ENCODE measurements around the gene TTC33. TPM values are rescaled to one million over a fixed set of nuclear protein-coding genes. Genes with fewer than 3 reads are reported as not detected.

TTC33 gene
- polyA plus RNA-seq, 1 donor from 2014 or later: 73.5 TPM

DNA sequence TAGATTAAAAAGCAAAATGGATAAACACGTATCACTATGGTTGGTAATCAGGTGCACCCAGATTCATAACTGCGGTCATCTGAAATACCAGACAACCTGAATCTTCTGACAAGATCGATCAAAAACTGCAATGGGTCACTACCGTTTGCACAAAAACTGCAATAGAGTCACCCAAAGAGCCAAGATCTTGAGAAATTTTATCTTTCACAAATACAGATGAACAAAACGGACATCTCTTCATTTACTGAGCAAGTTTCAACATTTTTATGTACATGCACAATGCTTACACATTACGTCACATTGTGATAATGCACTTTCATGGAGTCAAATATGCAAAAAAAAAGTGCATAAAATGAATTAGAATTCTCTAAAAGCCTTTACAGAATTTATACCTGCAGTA is 23.8 kb upstream of the TTC33 start:
- no peak overlapping the region for H3K4me3 ChIP-seq (ENCODE audit: low read length)
- H3K4me2 ChIP-seq (ENCODE audit: low read length): no peak overlapping the region
- no peak overlapping the region for H2AFZ ChIP-seq (ENCODE audit: low read depth, low read length)
- H3F3A ChIP-seq (ENCODE audit: insufficient read depth, low read length, poor library complexity, severe bottlenecking): no peaks in the 10 kb centered on the region
- TF ChIP-seq, protein P1, sequence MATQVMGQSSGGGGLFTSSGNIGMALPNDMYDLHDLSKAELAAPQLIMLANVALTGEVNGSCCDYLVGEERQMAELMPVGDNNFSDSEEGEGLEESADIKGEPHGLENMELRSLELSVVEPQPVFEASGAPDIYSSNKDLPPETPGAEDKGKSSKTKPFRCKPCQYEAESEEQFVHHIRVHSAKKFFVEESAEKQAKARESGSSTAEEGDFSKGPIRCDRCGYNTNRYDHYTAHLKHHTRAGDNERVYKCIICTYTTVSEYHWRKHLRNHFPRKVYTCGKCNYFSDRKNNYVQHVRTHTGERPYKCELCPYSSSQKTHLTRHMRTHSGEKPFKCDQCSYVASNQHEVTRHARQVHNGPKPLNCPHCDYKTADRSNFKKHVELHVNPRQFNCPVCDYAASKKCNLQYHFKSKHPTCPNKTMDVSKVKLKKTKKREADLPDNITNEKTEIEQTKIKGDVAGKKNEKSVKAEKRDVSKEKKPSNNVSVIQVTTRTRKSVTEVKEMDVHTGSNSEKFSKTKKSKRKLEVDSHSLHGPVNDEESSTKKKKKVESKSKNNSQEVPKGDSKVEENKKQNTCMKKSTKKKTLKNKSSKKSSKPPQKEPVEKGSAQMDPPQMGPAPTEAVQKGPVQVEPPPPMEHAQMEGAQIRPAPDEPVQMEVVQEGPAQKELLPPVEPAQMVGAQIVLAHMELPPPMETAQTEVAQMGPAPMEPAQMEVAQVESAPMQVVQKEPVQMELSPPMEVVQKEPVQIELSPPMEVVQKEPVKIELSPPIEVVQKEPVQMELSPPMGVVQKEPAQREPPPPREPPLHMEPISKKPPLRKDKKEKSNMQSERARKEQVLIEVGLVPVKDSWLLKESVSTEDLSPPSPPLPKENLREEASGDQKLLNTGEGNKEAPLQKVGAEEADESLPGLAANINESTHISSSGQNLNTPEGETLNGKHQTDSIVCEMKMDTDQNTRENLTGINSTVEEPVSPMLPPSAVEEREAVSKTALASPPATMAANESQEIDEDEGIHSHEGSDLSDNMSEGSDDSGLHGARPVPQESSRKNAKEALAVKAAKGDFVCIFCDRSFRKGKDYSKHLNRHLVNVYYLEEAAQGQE (IDR thresholded peaks at IDR 0.05; ENCODE audit: borderline replicate concordance): no peak
- peaks cover 64% of the 10 kb centered on the region for H3K79me2 ChIP-seq (replicated peaks; ENCODE audit: insufficient read depth, low read length)
- no peak overlapping the region for H3K9ac ChIP-seq (ENCODE audit: low read length)
- H3K27ac ChIP-seq (ENCODE audit: low read length): no peak overlapping the region
- H3K36me3 ChIP-seq (ENCODE audit: insufficient read depth, low read length): no peaks in the 10 kb centered on the region
- no peaks in the 10 kb centered on the region for H4K20me1 ChIP-seq (ENCODE audit: insufficient read depth)
- no peaks in the 10 kb centered on the region for H3K27me3 ChIP-seq (ENCODE audit: insufficient read depth, low read depth, low read length)
- no peaks in the 10 kb centered on the region for H3K9me2 ChIP-seq (ENCODE audit: insufficient read depth, low read length)
- H3K9me3 ChIP-seq (ENCODE audit: low read length): no peaks in the 10 kb centered on the region

DNA sequence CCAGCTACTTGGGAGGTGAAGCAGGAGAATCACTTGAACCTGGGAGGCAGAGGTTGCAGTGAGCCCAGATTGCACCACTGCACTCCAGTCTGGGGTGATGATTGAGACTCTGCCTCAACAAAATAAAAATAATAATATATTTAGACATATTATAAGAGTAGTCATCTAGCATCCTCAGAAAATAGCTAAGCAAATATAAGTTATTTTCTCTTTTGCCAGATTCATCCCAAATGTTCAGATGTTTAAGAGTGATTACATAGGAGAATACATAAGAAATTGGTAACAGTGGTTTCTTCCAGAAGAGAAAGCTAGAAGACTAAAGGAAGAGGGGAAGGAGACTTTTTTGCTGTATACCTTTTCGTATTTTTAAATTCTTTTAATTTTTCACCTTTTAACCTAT is 22.4 kb upstream of the TTC33 start:
- H3K36me3 ChIP-seq (ENCODE audit: insufficient read depth, low read length): no peaks in the 10 kb centered on the region
- no peak overlapping the region for H3K9ac ChIP-seq (ENCODE audit: low read length)
- H3K4me2 ChIP-seq (ENCODE audit: low read length): no peak overlapping the region
- no peaks in the 10 kb centered on the region for H4K20me1 ChIP-seq (ENCODE audit: insufficient read depth)
- H3K9me3 ChIP-seq (ENCODE audit: low read length): no peaks in the 10 kb centered on the region
- TF ChIP-seq, protein P2, sequence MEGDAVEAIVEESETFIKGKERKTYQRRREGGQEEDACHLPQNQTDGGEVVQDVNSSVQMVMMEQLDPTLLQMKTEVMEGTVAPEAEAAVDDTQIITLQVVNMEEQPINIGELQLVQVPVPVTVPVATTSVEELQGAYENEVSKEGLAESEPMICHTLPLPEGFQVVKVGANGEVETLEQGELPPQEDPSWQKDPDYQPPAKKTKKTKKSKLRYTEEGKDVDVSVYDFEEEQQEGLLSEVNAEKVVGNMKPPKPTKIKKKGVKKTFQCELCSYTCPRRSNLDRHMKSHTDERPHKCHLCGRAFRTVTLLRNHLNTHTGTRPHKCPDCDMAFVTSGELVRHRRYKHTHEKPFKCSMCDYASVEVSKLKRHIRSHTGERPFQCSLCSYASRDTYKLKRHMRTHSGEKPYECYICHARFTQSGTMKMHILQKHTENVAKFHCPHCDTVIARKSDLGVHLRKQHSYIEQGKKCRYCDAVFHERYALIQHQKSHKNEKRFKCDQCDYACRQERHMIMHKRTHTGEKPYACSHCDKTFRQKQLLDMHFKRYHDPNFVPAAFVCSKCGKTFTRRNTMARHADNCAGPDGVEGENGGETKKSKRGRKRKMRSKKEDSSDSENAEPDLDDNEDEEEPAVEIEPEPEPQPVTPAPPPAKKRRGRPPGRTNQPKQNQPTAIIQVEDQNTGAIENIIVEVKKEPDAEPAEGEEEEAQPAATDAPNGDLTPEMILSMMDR (IDR thresholded peaks at IDR 0.05; ENCODE audit: poor library complexity, severe bottlenecking): no peak
- H3K79me2 ChIP-seq (replicated peaks; ENCODE audit: insufficient read depth, low read length): peaks cover 50% of the 10 kb centered on the region
- H3K27ac ChIP-seq (ENCODE audit: low read length): no peak overlapping the region
- H3K27me3 ChIP-seq (ENCODE audit: insufficient read depth, low read depth, low read length): no peaks in the 10 kb centered on the region
- no peaks in the 10 kb centered on the region for H3F3A ChIP-seq (ENCODE audit: insufficient read depth, low read length, poor library complexity, severe bottlenecking)
- no peaks in the 10 kb centered on the region for H3K9me2 ChIP-seq (ENCODE audit: insufficient read depth, low read length)
- H2AFZ ChIP-seq (ENCODE audit: low read depth, low read length): no peak overlapping the region
- no peak overlapping the region for H3K4me3 ChIP-seq (ENCODE audit: low read length)

DNA sequence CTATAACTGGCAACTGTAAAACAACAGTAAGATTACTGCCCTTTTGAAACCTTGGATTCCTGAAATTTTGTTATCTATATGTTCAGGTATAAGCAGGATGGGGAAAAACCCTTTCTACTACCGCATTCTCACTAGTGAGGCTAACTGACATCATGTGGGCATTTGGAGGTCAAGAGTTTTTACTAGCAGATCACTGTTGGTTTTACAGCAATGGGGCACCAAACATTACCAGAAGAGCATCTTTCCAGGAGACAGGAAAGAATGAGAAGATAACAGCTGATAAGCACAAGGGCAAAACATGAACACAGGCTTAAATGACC is 20.9 kb upstream of the TTC33 start:
- Histone ChIP-seq H3K9me3 (ENCODE audit: low read length) (no peaks in the 10 kb centered on the region), H3K4me2 (ENCODE audit: low read length) (no peak overlapping the region), H2AFZ (ENCODE audit: low read depth, low read length) (no peak overlapping the region), H3K79me2 (replicated peaks; ENCODE audit: insufficient read depth, low read length) (peaks cover 35% of the 10 kb centered on the region), H3K36me3 (ENCODE audit: insufficient read depth, low read length) (no peaks in the 10 kb centered on the region), H3K9ac (ENCODE audit: low read length) (no peak overlapping the region), H3K27me3 (ENCODE audit: insufficient read depth, low read depth, low read length) (no peaks in the 10 kb centered on the region), H4K20me1 (ENCODE audit: insufficient read depth) (no peaks in the 10 kb centered on the region), H3F3A (ENCODE audit: insufficient read depth, low read length, poor library complexity, severe bottlenecking) (no peaks in the 10 kb centered on the region), H3K27ac (ENCODE audit: low read length) (no peak overlapping the region), H3K4me3 (ENCODE audit: low read length) (no peak overlapping the region), H3K9me2 (ENCODE audit: insufficient read depth, low read length) (no peaks in the 10 kb centered on the region)
- TF ChIP-seq, protein P2 (IDR thresholded peaks at IDR 0.05; ENCODE audit: poor library complexity, severe bottlenecking): no peak
- TF ChIP-seq, protein P1 (IDR thresholded peaks at IDR 0.05; ENCODE audit: borderline replicate concordance): no peak
- no peak for TF ChIP-seq RAD21 (conservative IDR thresholded peaks at IDR 0.05)
- TF ChIP-seq SMC3 (conservative IDR thresholded peaks at IDR 0.05; ENCODE audit: poor library complexity): no peak
- TF ChIP-seq TAF1 (IDR thresholded peaks at IDR 0.05; ENCODE audit: low read depth): no peak
- TF ChIP-seq MXI1 (conservative IDR thresholded peaks at IDR 0.05; ENCODE audit: poor library complexity, severe bottlenecking): no peak
- TF ChIP-seq POLR2AphosphoS5 (IDR thresholded peaks at IDR 0.05): no peak
- TF ChIP-seq EZH2 (IDR thresholded peaks at IDR 0.05; ENCODE audit: borderline replicate concordance, insufficient read depth, low read length, poor library complexity, severe bottlenecking): no peak
- TF ChIP-seq EP300 (conservative IDR thresholded peaks at IDR 0.05; ENCODE audit: poor library complexity, severe bottlenecking): no peak

All from neural cell (in vitro differentiated cells).